Measurements from ENCODE around the gene NUP50.

Gene NUP50

GRCh38 chr22:45149671-45150070, 14.1 kb upstream of the NUP50 start:
- H3K9me3 Mint-ChIP-seq, result no peaks in the 10 kb centered on the region
- peaks cover 8% of the 10 kb centered on the region for H3K36me3 Mint-ChIP-seq
- peaks cover 6% of the 10 kb centered on the region for H3K4me1 Mint-ChIP-seq
- no peak overlapping the region for H3K27ac Mint-ChIP-seq
- DNase-seq (ENCODE audit: low spot score in 2 of 2) (no peak), ATAC-seq (no peak)
- H3K4me3 Mint-ChIP-seq, result no peak overlapping the region

- no peak for DNase-seq (ENCODE audit: low spot score in 2 of 2)
- Mint-ChIP-seq H3K27ac (no peak overlapping the region), H3K4me1 (peaks cover 8% of the 10 kb centered on the region), H3K9me3 (no peaks in the 10 kb centered on the region), H3K36me3 (peaks cover 8% of the 10 kb centered on the region), H3K4me3 (no peak overlapping the region)
- ATAC-seq, result no peak
These were observed 13.6 kb upstream of the NUP50 start for GRCh38 chr22:45150139-45150538.

GRCh38 chr22:45151503-45151902, 12.2 kb upstream of the NUP50 start:
- no peak overlapping the region for H3K27ac Mint-ChIP-seq
- no peak for DNase-seq (ENCODE audit: low spot score in 2 of 2)

GRCh38 chr22:45154383-45154782, 9.3 kb upstream of the NUP50 start:
- H3K9me3 Mint-ChIP-seq, result no peaks in the 10 kb centered on the region
- ATAC-seq (no peak), DNase-seq (ENCODE audit: low spot score in 2 of 2) (peak in 1 of 2 donors; percentile 20)
- H3K36me3 Mint-ChIP-seq, result peaks cover 14% of the 10 kb centered on the region
- H3K27ac Mint-ChIP-seq, result no peak overlapping the region
- peaks cover 14% of the 10 kb centered on the region for H3K4me1 Mint-ChIP-seq
- H3K4me3 Mint-ChIP-seq, result no peak overlapping the region

More at GRCh38 chr22:45151503-45151902, 12.2 kb upstream of the NUP50 start:
- Mint-ChIP-seq H3K9me3 (no peaks in the 10 kb centered on the region), H3K4me3 (no peak overlapping the region), H3K4me1 (peaks cover 8% of the 10 kb centered on the region), H3K36me3 (peaks cover 9% of the 10 kb centered on the region)
- no peak for ATAC-seq

GRCh38 chr22:45155050-45155840, 8.5 kb upstream of the NUP50 start:
- Mint-ChIP-seq H3K27ac (no peak overlapping the region), H3K36me3 (peaks cover 14% of the 10 kb centered on the region), H3K9me3 (no peaks in the 10 kb centered on the region), H3K4me1 (peaks cover 20% of the 10 kb centered on the region), H3K4me3 (no peak overlapping the region)
- DNase-seq (ENCODE audit: low spot score in 2 of 2) (peak in 1 of 2 donors; percentile 38), ATAC-seq (no peak)

- ATAC-seq (no peak), DNase-seq (ENCODE audit: low spot score in 2 of 2) (peak in 1 of 2 donors; percentile 17)
- Mint-ChIP-seq H3K27ac (no peak overlapping the region), H3K4me3 (no peak overlapping the region), H3K36me3 (peaks cover 15% of the 10 kb centered on the region), H3K9me3 (no peaks in the 10 kb centered on the region), H3K4me1 (peaks cover 41% of the 10 kb centered on the region)
These were observed 5.8 kb upstream of the NUP50 start for GRCh38 chr22:45157907-45158306.

- peaks cover 34% of the 10 kb centered on the region for H3K4me1 Mint-ChIP-seq
- ATAC-seq (no peak), DNase-seq (ENCODE audit: low spot score in 2 of 2) (peak in 1 of 2 donors; percentile 40)
- no peak overlapping the region for H3K27ac Mint-ChIP-seq
- peaks cover 31% of the 10 kb centered on the region for H3K36me3 Mint-ChIP-seq
- no peaks in the 10 kb centered on the region for H3K9me3 Mint-ChIP-seq
- H3K4me3 Mint-ChIP-seq, result no peak overlapping the region
These were observed 3.9 kb upstream of the NUP50 start for GRCh38 chr22:45159652-45160462.

GRCh38 chr22:45162531-45162930, 1.2 kb upstream of the NUP50 start:
- H3K27ac Mint-ChIP-seq, result peak overlapping the region; percentile 96
- peak overlapping the region; percentile 86 for H3K4me3 Mint-ChIP-seq
- H3K36me3 Mint-ChIP-seq, result peaks cover 51% of the 10 kb centered on the region
- no peaks in the 10 kb centered on the region for H3K9me3 Mint-ChIP-seq
- DNase-seq (ENCODE audit: low spot score in 2 of 2) (peak in 1 of 2 donors; percentile 48), ATAC-seq (no peak)
- H3K4me1 Mint-ChIP-seq, result peaks cover 53% of the 10 kb centered on the region

GRCh38 chr22:45163099-45163450, 650 bp upstream of the NUP50 start:
- Mint-ChIP-seq H3K4me1 (peaks cover 53% of the 10 kb centered on the region), H3K4me3 (peak overlapping the region; percentile 86), H3K27ac (peak overlapping the region; percentile 96), H3K9me3 (no peaks in the 10 kb centered on the region), H3K36me3 (peaks cover 57% of the 10 kb centered on the region)
- DNase-seq (ENCODE audit: low spot score in 2 of 2) (no peak), ATAC-seq (peak; percentile 44)

- peak overlapping the region; percentile 96 for H3K27ac Mint-ChIP-seq
- peaks cover 57% of the 10 kb centered on the region for H3K4me1 Mint-ChIP-seq
- peak overlapping the region; percentile 86 for H3K4me3 Mint-ChIP-seq
- peak in 1 of 2 donors; percentile 71 for DNase-seq (ENCODE audit: low spot score in 2 of 2)
- peak; percentile 52 for ATAC-seq
- peaks cover 71% of the 10 kb centered on the region for H3K36me3 Mint-ChIP-seq
- no peaks in the 10 kb centered on the region for H3K9me3 Mint-ChIP-seq
These were observed 754 bp downstream of the NUP50 start for GRCh38 chr22:45164270-45165088.

GRCh38 chr22:45166932-45167331, 3.2 kb downstream of the NUP50 start:
- ATAC-seq (no peak), DNase-seq (ENCODE audit: low spot score in 2 of 2) (no peak)
- Mint-ChIP-seq H3K4me3 (no peak overlapping the region), H3K27ac (no peak overlapping the region), H3K36me3 (peaks cover 95% of the 10 kb centered on the region), H3K4me1 (peaks cover 59% of the 10 kb centered on the region), H3K9me3 (no peaks in the 10 kb centered on the region)

- peak; percentile 90 for ATAC-seq
- Mint-ChIP-seq H3K4me1 (peaks cover 64% of the 10 kb centered on the region), H3K9me3 (no peaks in the 10 kb centered on the region), H3K4me3 (peak overlapping the region; percentile 50), H3K27ac (peak overlapping the region; percentile 65), H3K36me3 (peaks cover 100% of the 10 kb centered on the region)
- peak in 1 of 2 donors; percentile 49 for DNase-seq (ENCODE audit: low spot score in 2 of 2)
These were observed 6.1 kb downstream of the NUP50 start for GRCh38 chr22:45169591-45170466.

- Mint-ChIP-seq H3K4me1 (peaks cover 61% of the 10 kb centered on the region), H3K36me3 (peaks cover 100% of the 10 kb centered on the region), H3K4me3 (no peak overlapping the region), H3K27ac (no peak overlapping the region), H3K9me3 (no peaks in the 10 kb centered on the region)
- no peak for DNase-seq (ENCODE audit: low spot score in 2 of 2)
- ATAC-seq, result no peak
These were observed 8.1 kb downstream of the NUP50 start for GRCh38 chr22:45171830-45172229.

GRCh38 chr22:45172881-45173585, 9.3 kb downstream of the NUP50 start:
- H3K4me3 Mint-ChIP-seq, result no peak overlapping the region
- peaks cover 55% of the 10 kb centered on the region for H3K4me1 Mint-ChIP-seq
- H3K27ac Mint-ChIP-seq, result peak overlapping the region; percentile 63
- DNase-seq (ENCODE audit: low spot score in 2 of 2) (no peak), ATAC-seq (no peak)
- no peaks in the 10 kb centered on the region for H3K9me3 Mint-ChIP-seq
- peaks cover 100% of the 10 kb centered on the region for H3K36me3 Mint-ChIP-seq

Measured in stimulated activated effector memory CD8-positive, alpha-beta T cell treated with anti-CD3 and anti-CD28 coated beads, Interleukin-12 subunit alpha, Interleukin-12 subunit beta, amount 100 ng/mL, for 72 hours (primary cell).